Left ventricle myocardium superior (tissue), 1 donor: ENCODE data around the gene NUTM1. TPM values are rescaled to one million over a fixed set of nuclear protein-coding genes. Genes with fewer than 3 reads are reported as not detected.

Experiments used
- ATAC-seq: fragments of 200-7000 bp; cut with Tn5 transposase; one replicate; pipeline ENCODE4 v1.9.1; 2020; ENCODE audit warnings: mild to moderate bottlenecking, moderate library complexity
- DNase-seq: peaks from one replicate; pipeline ENCODE4 v3.0.0-alpha.2; 2020
- intact Hi-C: fragments of 100-400 bp; cut with micrococcal nuclease; formaldehyde crosslinking; loops from one replicate; pipeline ENCODE4 v1.11.0; 2022
- long read RNA-seq: library from polyadenylated mRNA; unstranded; transcript quantifications from one replicate; pipeline ENCODE4 v2.0.0, GENCODE V29; 2021
- total RNA-seq: library from RNA; stranded (reverse); fragmentation: NEBNext Ultra II Directional; extraction: Animal tissue kit (Norgen Biotek cat#: 25700); gene quantifications from one replicate; pipeline ENCODE4 v1.2.1, GENCODE V29; 2021
- donor health status: DM: no; HTN: yes; CAD: no; lungs with severe emphysema.

The NUTM1 gene, protein sequence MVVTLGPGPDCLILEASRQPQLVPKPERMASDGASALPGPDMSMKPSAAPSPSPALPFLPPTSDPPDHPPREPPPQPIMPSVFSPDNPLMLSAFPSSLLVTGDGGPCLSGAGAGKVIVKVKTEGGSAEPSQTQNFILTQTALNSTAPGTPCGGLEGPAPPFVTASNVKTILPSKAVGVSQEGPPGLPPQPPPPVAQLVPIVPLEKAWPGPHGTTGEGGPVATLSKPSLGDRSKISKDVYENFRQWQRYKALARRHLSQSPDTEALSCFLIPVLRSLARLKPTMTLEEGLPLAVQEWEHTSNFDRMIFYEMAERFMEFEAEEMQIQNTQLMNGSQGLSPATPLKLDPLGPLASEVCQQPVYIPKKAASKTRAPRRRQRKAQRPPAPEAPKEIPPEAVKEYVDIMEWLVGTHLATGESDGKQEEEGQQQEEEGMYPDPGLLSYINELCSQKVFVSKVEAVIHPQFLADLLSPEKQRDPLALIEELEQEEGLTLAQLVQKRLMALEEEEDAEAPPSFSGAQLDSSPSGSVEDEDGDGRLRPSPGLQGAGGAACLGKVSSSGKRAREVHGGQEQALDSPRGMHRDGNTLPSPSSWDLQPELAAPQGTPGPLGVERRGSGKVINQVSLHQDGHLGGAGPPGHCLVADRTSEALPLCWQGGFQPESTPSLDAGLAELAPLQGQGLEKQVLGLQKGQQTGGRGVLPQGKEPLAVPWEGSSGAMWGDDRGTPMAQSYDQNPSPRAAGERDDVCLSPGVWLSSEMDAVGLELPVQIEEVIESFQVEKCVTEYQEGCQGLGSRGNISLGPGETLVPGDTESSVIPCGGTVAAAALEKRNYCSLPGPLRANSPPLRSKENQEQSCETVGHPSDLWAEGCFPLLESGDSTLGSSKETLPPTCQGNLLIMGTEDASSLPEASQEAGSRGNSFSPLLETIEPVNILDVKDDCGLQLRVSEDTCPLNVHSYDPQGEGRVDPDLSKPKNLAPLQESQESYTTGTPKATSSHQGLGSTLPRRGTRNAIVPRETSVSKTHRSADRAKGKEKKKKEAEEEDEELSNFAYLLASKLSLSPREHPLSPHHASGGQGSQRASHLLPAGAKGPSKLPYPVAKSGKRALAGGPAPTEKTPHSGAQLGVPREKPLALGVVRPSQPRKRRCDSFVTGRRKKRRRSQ
- total RNA-seq = not detected
- long read RNA-seq = 0 reads

DNA sequence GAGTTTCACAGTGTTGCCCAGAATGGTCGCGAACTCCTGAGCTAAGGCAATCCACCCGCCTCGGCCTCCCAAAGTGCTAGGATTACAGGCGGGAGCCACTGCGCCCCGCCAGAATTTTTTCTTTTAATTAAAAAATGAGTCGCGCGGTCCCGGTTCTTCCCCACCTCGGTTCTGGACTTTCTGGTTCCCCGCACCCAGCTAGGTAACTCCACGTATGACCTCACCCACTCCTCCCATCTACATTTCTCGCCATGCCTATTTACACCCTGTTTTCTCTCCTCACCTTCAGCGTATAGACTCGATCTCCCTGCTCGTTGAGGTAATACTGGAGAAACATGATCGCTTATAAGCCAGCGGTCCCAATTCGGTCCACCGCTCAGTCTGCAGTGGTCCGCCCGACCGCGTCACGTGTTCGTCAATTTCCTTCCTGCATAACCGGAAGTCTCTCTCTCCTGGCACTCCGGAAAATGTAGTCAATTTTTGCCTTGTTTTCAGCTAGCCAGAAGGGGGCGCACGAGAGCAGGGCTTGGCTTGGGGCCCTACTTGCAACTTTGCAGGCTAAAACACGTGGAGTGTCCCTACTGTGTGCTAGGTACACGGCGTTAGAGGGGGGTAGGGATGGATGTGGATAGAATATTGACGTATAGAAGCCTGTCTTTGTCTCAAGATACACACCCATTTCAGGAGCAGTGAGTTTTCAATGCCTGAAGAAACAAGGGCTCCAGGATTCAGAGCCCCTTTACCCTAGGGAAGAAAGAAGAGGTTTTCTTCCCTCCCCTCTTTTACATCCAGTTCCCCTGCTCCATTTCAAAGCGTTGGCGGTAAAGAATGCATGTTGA is at the start of gene NUTM1, which contains the start of gene NOP10:
Gene NUTM1 (plus strand): TSS at position 579 of the 839 bp plus-strand sequence. CDS start 382 bp downstream, outside the sequence.
Gene NOP10 (minus strand): TSS at position 400 of the 839 bp plus-strand sequence. CDS start 63 bp downstream, at position 337.
- peak; percentile 91 for DNase-seq
- peak; percentile 95 for ATAC-seq
- intact Hi-C loops = loop anchor here (10.0 kb wide), 1 partner anchor 98 kb away; no protein-coding TSS in a partner anchor

DNA sequence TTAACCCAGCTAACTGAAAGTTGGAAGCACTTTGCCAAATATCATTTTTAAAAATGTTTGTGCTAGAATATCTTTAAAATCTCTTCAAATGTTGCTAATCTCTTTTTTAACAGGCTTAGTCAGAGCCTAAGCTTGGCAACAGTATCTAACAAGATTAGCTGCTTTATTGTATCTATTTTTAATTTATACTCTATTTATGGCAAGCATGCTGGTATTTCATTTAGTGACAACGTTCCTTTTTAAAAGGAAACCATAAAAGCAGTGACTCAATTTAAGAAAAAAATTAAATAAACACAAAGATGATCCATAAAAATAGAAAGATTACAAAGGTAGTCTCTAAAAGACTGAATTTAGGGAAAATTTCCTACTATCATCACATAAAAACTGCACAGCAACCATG is 46.1 kb upstream of the NUTM1 start:
- DNase-seq (no peak), ATAC-seq (peak; percentile 58)
- intact Hi-C loops = no loop called here

- intact Hi-C loops = no loop called here
- no peak for DNase-seq
- ATAC-seq = no peak
Measured at GRCh38 chr15:34301058-34301457, 42.1 kb upstream of the NUTM1 start.

DNA sequence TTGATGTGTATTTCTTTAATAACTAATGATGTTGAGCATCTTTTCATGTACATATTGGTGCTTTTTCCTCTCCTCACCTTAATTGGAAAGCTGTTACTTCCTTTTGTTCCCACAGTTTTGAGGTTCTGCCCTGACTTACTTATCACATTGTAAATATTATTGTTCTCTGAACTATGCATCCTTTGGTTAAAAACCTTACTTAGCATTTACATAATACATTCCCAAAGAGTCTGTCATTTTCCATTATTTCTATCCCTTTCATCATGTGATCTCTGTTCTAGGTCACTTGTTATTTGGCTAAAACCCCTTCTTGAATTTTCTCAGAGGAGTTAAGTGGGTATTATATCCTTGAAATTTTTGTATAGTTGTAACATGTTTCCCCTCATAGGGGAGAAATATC is 38.5 kb upstream of the NUTM1 start:
- intact Hi-C loops = no loop called here
- ATAC-seq = no peak

GRCh38 chr15:34311563-34311962 is 31.6 kb upstream of the NUTM1 start:
- no peak for ATAC-seq
- intact Hi-C loops = no loop called here
- no peak for DNase-seq

More for the DNA sequence above, 38.5 kb upstream of the NUTM1 start:
- DNase-seq = no peak

DNA sequence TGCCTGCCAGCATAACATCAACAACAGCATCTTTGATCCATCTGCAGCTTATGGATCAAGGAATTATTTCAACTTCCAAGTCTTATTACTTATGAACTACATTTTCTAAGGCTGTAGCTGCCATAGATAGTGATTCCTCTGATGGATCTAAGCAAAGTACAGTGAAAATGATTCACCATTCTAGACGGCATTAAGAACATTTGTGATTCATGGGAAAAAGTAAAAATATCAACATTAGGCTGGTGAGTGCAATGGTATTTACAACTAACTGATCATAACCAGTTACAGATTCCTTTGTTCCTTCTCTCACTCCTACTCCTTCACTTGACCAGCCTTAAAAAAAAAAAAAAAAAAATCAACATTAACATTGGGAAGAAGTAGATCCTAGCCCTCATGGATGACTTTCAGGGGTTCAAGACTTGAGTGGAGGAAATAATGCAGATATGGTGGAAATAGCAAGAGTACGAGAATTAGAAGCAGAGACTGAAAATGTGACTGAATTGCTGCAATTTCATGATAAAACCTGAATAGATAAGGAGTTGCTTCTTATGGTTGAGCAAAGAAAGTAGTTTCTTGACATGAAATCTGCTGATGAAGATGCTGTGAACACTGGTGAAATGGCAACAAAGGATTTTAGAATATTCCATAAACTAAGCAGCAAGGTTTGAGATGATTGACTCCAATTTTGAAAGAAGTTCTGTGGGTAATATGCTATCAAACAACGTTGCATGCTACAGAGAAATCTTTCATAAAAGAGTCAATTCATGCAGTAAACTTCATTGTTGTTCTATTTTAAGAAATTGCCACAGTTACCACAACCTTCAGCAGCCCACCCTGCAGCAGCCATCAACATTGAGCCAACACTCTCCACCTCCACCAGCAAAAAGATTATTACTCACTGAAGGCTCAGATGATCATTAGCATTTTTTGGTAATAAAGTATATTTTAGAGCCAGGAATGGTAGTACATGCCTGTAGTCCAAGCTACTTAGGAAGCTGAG is 28.3 kb upstream of the NUTM1 start:
- DNase-seq (no peak), ATAC-seq (no peak)
- intact Hi-C loops = no loop called here

GRCh38 chr15:34318277-34319079 is 24.6 kb upstream of the NUTM1 start:
- DNase-seq (peak; percentile 50), ATAC-seq (peak; percentile 98)
- intact Hi-C loops = no loop called here

- intact Hi-C loops = no loop called here
- no peak for ATAC-seq
- DNase-seq = no peak
Measured at GRCh38 chr15:34323217-34323616, 19.9 kb upstream of the NUTM1 start.

GRCh38 chr15:34324933-34325332 is 18.2 kb upstream of the NUTM1 start:
- ATAC-seq (no peak), DNase-seq (no peak)
- intact Hi-C loops = no loop called here

DNA sequence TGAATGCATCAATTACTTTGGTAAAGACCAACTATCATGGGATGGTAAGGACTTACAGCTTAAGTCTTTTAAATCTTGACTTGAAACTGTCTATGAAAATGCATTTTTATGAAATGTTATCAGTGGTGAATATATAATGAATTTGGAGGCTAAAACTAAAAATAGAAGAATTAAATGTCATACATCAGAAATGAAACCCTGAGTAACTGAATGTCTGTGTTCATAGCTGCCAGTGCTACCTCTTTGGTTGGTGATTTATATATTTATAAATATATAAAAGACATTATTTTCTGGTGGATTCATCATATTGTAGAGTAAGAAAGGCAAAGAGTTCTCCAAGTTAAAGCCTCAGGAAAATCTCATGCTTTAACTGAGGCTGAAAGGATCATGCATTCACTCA is 17.7 kb upstream of the NUTM1 start:
- ATAC-seq = no peak
- intact Hi-C loops = no loop called here
- no peak for DNase-seq

DNA sequence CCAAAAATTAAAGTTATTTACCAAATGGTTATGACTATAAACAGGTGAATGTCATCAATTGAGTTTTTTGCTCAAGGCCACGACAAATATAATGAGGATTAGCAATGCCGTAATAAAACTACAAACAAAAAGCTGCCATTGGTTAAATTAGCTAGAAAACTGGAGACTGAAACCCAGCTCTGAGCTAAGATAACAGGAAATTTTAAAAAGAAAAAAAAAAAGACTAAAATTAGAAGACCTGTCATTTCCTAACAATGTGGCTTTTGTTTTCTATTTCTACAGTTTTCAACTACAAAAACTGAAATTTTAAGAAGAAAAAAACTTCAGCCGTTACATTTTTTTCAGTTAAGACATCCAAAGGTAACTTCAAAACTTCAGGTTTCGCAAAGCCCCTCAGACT is 15.2 kb upstream of the NUTM1 start:
- DNase-seq (no peak), ATAC-seq (no peak)
- intact Hi-C loops = no loop called here

- intact Hi-C loops = no loop called here
- ATAC-seq (no peak), DNase-seq (no peak)
Measured at GRCh38 chr15:34329006-34329405, 14.1 kb upstream of the NUTM1 start.

DNA sequence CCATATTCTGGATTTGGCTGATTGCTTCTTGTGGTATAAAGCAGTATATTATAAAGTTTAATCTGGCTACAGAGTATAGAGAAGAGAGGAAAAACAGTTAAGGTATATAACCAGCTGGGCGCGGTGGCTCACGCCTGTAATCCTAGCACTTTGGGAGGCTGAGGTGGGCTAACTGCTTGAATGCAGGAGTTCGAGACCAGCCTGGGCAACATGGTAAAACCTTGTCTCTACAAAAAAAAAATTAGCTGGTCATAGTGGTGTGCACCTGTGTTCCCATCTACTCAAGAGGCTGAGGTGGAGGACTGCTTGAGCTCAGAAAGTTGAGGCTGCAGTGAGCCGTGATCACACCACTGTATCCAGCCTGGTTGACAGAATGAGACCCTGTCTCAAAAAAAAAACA is 12.8 kb upstream of the NUTM1 start:
- DNase-seq (no peak), ATAC-seq (no peak)
- intact Hi-C loops = no loop called here

- no peak for DNase-seq
- no peak for ATAC-seq
- intact Hi-C loops = no loop called here
Measured at GRCh38 chr15:34331809-34332208, 11.3 kb upstream of the NUTM1 start.

GRCh38 chr15:34332553-34333120 is 10.5 kb upstream of the NUTM1 start:
- intact Hi-C loops = no loop called here
- ATAC-seq = no peak
- DNase-seq = no peak

- no peak for ATAC-seq
- intact Hi-C loops = no loop called here
Measured at GRCh38 chr15:34334672-34335071, 8.4 kb upstream of the NUTM1 start.

More at GRCh38 chr15:34334672-34335071, 8.4 kb upstream of the NUTM1 start:
- DNase-seq = no peak
